Heart left ventricle (tissue), 16 donors: ENCODE results near the gene LAMB2. TPM values are rescaled to one million over a fixed set of nuclear protein-coding genes. Genes with fewer than 3 reads are reported as not detected.

Source experiments
- ATAC-seq, 4 donors: fragments of 200-7000 bp; cut with Tn5 transposase; one replicate each; pipeline ENCODE4 v1.9.1; 2020 to 2022; ENCODE audit warnings: moderate library complexity in 4 of 4, mild to moderate bottlenecking in 3 of 4, moderate number of reproducible peaks in 1 of 4
- DNase-seq, 5 donors: peaks; one replicate each; pipeline ENCODE4 v3.0.0-alpha.2; 2020
- H3K27ac ChIP-seq, 12 donors: fragments of 200-600 bp; sonication (generic) in 4 of 12; one replicate each; pipeline versions ENCODE4 v1.5.0 to v1.8.0; 2016 to 2022; ENCODE audit warnings: mild to moderate bottlenecking in 2 of 12
- H3K27me3 ChIP-seq, 9 donors: fragments of 200-600 bp; sonication (generic) in 2 of 9; one replicate each; pipeline versions ENCODE4 v1.5.1 to v1.8.0; 2016 to 2022; ENCODE audit warnings: mild to moderate bottlenecking in 3 of 9
- H3K36me3 ChIP-seq, 9 donors: fragments of 200-600 bp; sonication (generic) in 2 of 9; one replicate each; pipeline versions ENCODE4 v1.5.0 to v1.8.0; 2018 to 2022; ENCODE audit warnings: mild to moderate bottlenecking in 2 of 9
- H3K4me1 ChIP-seq, 12 donors: fragments of 200-600 bp; sonication (generic) in 4 of 12; one replicate each; pipeline versions ENCODE4 v1.5.0 to v1.8.0; 2016 to 2022; ENCODE audit warnings: mild to moderate bottlenecking in 3 of 12
- H3K4me3 ChIP-seq, 12 donors: fragments of 200-600 bp; sonication (generic) in 4 of 12; one replicate each; pipeline versions ENCODE4 v1.5.0 to v1.8.0; 2017 to 2022; ENCODE audit warnings: mild to moderate bottlenecking in 9 of 12, moderate library complexity in 4 of 12
- H3K9me3 ChIP-seq, 12 donors: fragments of 200-600 bp; sonication (generic) in 4 of 12; one replicate each; pipeline versions ENCODE4 v1.5.0 to v1.8.0; 2016 to 2022; ENCODE audit warnings: mild to moderate bottlenecking in 1 of 12
- CTCF ChIP-seq, 12 donors: fragments of 200-600 bp; sonication (generic) in 4 of 12; IDR thresholded peaks; one replicate each; pipeline versions ENCODE4 v1.5.0 to v1.8.0; 2018 to 2022; ENCODE audit warnings: antibody characterized with exemption in 12 of 12, mild to moderate bottlenecking in 5 of 12
- POLR2A ChIP-seq, 2 donors: fragments of 450-650 bp; IDR thresholded peaks; one replicate each; pipeline ENCODE4 v1.6.1; 2017; ENCODE audit warnings: antibody characterized with exemption in 2 of 2, mild to moderate bottlenecking in 2 of 2, moderate library complexity in 2 of 2
- WGBS, 4 donors: extraction: QIAGEN DNeasy Blood & Tissue Kit in 2 of 4; methylation state at CpG; one replicate each; pipeline versions ENCODE4 v1.1.5 to v1.1.7; 2013 to 2018; 5-methylcytosine and 5-hydroxymethylcytosine counted together
- intact Hi-C, 10 donors: fragments of 100-400 bp; cut with DNase I; formaldehyde crosslinking; loops; one replicate each; pipeline versions ENCODE4 v1.11.1 to v1.14.2; 2022
- polyA plus RNA-seq, 2 donors: library from polyadenylated mRNA; stranded (reverse); fragments of 200-250 nt; gene quantifications; one replicate each; pipeline ENCODE4 v1.2.3, GENCODE V29; 2013
- total RNA-seq, 9 donors: library from RNA; depleted of rRNA in 2 of 9; stranded (reverse); fragments of >200 nt in 2 of 9; fragmentation: NEBNext Ultra II Directional in 3 of 9; extraction: Animal tissue kit (Norgen Biotek cat#: 25700) in 3 of 9; gene quantifications; one replicate each; pipeline versions ENCODE4 v1.1.0 to v1.2.4, GENCODE V29; 2016 to 2023
- donor health status: ischemic (EF 13 %, LVEDD 7.1; RV severe dilation, severe dysfunction).
- donor health status: healthy with polysubstance abuse.
- donor health status: DM: no; HTN: yes; CAD: no.
- donor health status: DM: no; HTN: no; CAD: no.
- donor health status: ischemic (EF 25% LVEDD 6.9; RV normal size, moderate dysfunction).
- donor health status: ischemic (EF 25% LVEDD 5.7; RV mildly dilated, moderate dysfunction).
- donor health status: healthy.
- donor health status: DM: yes; HTN: yes; CAD: no.
- donor health status: ischemic (EF 35%, LVEDD 5.7; RV mildly dilated, moderate dysfunction).
- donor health status: nonischemic (EF 11% LVEDD 7.7; RV severe dilation, severe dysfunction).
- donor health status: DM: yes; HTN: yes; CAD: no.
- donor health status: PGD.
- donor health status: ischemic (EF 29% LVEDD 5.4; RV normal size, mild dysfunction).
- donor health status: nonischemic (EF 23%, LVEDD 6.1; RV moderate dilation, normal function).

The LAMB2 gene
- total and polyA plus RNA-seq, 11 donors: 290 to 1,265 (median 769) TPM

DNA sequence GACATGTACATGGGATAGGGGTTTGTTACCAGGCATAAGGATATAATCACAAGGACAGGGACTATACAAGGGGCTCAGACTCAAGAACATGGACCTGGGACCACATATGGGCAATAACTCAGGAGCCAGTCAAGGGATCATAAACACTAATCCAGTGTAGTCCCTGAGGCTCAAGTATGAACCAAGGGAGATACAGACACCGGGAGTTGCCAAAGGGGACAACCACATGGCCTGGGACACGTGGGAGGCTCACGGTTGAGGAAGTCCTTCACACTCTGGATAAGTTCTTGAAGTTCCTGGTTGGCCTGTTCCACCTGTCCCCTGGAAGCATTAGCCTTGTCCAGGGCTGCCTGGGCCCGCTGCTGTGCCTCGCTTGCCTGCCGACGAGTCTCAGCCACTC is 10.4 kb downstream of the LAMB2 start:
- 44 to 79% (median 73%) methylated on average over 3 to 7 of the region's 7 CpGs for WGBS, 4 donors
- H3K27me3 ChIP-seq: no peaks in the 10 kb centered on the region
- TF ChIP-seq CTCF (IDR thresholded peaks at IDR 0.05): no peak
- TF ChIP-seq POLR2A (IDR thresholded peaks at IDR 0.05): no peak
- H3K4me1 ChIP-seq: peaks cover 3 to 29% (median 19%) of the 10 kb centered on the region in 12 donors
- H3K36me3 ChIP-seq: peaks cover 0 to 83% (median 80%) of the 10 kb centered on the region in 9 donors
- ATAC-seq: no peak
- no peak overlapping the region for H3K4me3 ChIP-seq
- DNase-seq: no peak
- no peaks in the 10 kb centered on the region for H3K9me3 ChIP-seq
- intact Hi-C loops: no loop called here
- H3K27ac ChIP-seq: no peak overlapping the region

DNA sequence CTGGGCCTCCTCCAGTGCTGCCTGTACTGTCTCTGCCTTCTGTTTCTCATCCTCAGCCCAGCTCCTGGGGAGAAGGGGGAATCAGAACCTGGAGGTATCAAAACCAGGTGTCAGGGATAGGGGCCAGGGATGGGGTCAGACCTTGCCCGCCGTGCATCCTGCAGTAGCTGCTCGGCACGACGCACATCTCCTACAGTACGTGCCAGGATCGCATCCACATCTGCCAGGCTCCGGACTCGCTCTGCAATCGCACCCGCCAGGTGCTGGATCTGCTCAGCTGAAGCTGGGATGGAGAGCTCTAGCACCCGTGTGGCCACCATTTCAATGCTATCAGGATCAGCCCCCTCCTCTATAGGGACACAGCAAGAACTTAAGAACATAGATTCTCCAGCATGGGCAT is 10.8 kb downstream of the LAMB2 start:
- intact Hi-C loops: no loop called here
- no peaks in the 10 kb centered on the region for H3K9me3 ChIP-seq
- DNase-seq (no peak), ATAC-seq (no peak)
- H3K4me1 ChIP-seq: peaks cover 3 to 32% (median 19%) of the 10 kb centered on the region in 12 donors
- no peak overlapping the region for H3K27ac ChIP-seq
- TF ChIP-seq CTCF (IDR thresholded peaks at IDR 0.05): no peak
- TF ChIP-seq POLR2A (IDR thresholded peaks at IDR 0.05): no peak
- H3K36me3 ChIP-seq: peaks cover 0 to 83% (median 80%) of the 10 kb centered on the region in 9 donors
- WGBS, 4 donors: 94 to 95% (median 94%) methylated on average over 12 of the region's 12 CpGs
- no peak overlapping the region for H3K4me3 ChIP-seq
- no peaks in the 10 kb centered on the region for H3K27me3 ChIP-seq

DNA sequence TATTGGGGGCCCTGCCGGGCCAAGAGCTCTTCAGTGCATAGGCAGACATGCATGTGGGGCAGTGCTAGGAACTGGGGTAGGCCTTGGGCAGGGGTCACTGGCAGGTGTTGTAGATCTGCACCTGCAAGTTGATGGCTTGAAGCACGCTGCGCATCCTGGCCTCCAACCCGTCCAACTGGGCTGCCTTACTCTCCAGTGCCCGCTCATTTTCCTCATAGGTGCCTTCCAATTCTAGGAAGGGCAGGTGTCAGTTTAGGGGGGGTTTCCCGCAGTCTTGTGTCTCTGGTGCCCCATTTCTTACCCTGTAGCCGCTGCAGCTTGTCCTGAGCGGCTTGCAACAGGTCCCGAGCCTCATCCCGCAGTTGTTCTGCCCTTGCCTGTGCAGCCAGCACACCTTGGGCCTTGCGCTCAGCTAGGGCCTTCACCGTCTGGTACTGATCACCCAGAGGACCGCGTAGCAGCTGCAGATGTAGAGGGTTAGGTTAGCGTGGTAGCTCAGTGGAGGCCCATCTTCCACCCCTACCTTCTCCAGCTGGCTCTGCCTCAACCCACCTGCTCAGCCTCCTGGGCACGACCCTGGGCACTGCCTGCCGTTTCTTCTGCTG is 11.6 kb downstream of the LAMB2 start:
- ATAC-seq (peak in 1 of 4 donors; percentile 0), DNase-seq (peak in 1 of 5 donors; percentile 60)
- no peaks in the 10 kb centered on the region for H3K9me3 ChIP-seq
- intact Hi-C loops: loop anchor here in 1 of 10 donors (2.0 kb wide), 1 partner anchor 16 kb away; the partner anchor contains the start of gene QARS1
- H3K4me3 ChIP-seq: peak overlapping the region in 10 of 12 donors; percentile 64 to 99 (median 91)
- no peaks in the 10 kb centered on the region for H3K27me3 ChIP-seq
- peaks cover 0 to 83% (median 80%) of the 10 kb centered on the region in 9 donors for H3K36me3 ChIP-seq
- peaks cover 3 to 32% (median 19%) of the 10 kb centered on the region in 12 donors for H3K4me1 ChIP-seq
- 76 to 82% (median 80%) methylated on average over 17 of the region's 17 CpGs for WGBS, 4 donors
- peak overlapping the region; percentile 90 to 100 (median 97) for H3K27ac ChIP-seq
- TF ChIP-seq POLR2A (IDR thresholded peaks at IDR 0.05): no peak
- TF ChIP-seq CTCF (IDR thresholded peaks at IDR 0.05): no peak

GRCh38 chr3:49120438-49121131 is 12.3 kb downstream of the LAMB2 start, which contains the start of gene USP19:
Gene USP19 (minus strand): TSS chr3:49120823. CDS start chr3:49119145, 1,678 bp downstream.
- Histone ChIP-seq H3K27ac (peak within 1 kb of the TSS; percentile 90 to 100 (median 97)), H3K4me3 (peak within 1 kb of the TSS; percentile 64 to 99 (median 91)), H3K27me3 (no peaks in the 10 kb centered on the region), H3K36me3 (peaks cover 0 to 83% (median 80%) of the 10 kb centered on the region in 9 donors), H3K4me1 (peaks cover 3 to 32% (median 19%) of the 10 kb centered on the region in 12 donors), H3K9me3 (no peaks in the 10 kb centered on the region)
- intact Hi-C loops: loop anchor here in 2 of 10 donors (1.0 to 2.0 kb wide), 2 partner anchors 13 to 16 kb away; partner anchors contain the start of genes LAMB2 (in 1 of the 2) and QARS1 (in 1 of the 2)
- peak in 1 of 12 donors; percentile 12 for TF ChIP-seq CTCF (IDR thresholded peaks at IDR 0.05)
- peak; percentile 66 to 80 for TF ChIP-seq POLR2A (IDR thresholded peaks at IDR 0.05)
- ATAC-seq (peak; percentile 81 to 94 (median 90)), DNase-seq (peak; percentile 95 to 98 (median 97))
- 1% methylated on average over 52 to 70 of the region's 70 CpGs for WGBS, 4 donors
